GM19025 (cell line): ENCODE measurements around the gene MAD1L1.
"Not testable (repeated sequence)": the region's sequence is repeated elsewhere in the genome, so short reads cannot be mapped to it uniquely, and the experiment has no call there.

Experiments
- ATAC-seq: cut with Tn5 transposase; IDR thresholded peaks from one replicate; pipeline ENCODE4 v1.9.1; 2021; ENCODE audit warnings: mild to moderate bottlenecking, low read depth, moderate library complexity; ENCODE audit not compliant: unreplicated experiment

MAD1L1 gene

DNA sequence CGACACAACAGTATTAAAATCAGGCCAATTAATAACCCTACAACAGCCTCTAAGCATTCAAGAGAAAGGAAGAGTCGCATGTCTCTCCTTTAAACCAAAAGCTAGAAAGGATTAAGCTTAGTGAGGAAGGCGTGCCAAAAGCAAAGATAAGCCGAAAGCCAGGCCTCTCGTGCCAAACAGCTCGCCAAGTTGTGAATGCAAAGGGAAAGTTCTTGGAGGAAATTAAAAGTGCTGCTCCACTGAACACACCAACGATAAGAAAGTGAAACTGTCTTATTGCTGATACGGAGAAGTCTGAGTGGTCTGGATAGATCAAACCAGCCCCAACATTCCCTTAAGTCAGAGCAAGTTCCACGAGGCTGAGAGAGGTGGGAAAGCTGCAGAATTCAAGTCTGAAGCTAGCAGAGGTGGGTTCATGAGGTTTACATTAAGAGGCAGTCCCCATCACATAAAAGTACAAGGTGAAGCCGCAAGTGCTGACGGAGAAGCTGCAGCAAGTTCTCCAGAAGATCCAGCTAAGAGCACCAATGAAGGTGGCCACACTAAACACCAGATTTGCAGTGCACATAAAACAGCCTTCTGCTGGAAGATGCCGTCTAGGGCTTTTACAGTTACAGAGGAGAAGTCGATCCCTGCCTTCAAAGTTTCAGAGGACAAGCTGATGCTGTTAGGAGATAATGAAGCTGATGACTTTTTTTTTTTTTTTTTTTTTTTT is 194.8 kb downstream of the MAD1L1 start:
- ATAC-seq = no peak

DNA sequence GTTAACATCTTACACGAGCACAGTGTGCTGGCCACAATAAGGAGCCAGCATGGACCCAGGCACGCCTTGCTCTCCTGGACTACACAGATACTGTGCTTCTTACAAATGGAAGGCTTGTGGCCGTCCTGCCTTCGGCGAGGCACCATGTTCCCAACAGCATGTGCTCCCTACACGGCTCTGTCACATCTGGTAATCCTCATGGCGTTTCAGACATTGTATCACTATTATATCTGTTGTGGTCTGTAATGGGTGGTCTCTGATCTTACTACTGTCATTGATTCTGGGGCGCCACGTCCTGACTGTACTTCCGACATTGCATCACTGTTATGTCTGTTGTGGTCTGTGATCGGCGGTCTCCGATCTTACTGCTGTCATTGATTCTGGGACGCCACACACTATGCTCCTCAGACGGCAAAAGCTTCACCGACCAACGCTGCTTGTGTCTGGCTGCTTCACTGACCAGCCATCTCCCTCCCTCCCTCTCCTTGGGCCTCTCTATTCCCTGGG is 195.4 kb downstream of the MAD1L1 start:
- no peak for ATAC-seq

- ATAC-seq = no peak
These were observed 196.0 kb downstream of the MAD1L1 start for GRCh38 chr7:2036786-2037185.

- not testable (repeated sequence) for ATAC-seq
These were observed 196.5 kb downstream of the MAD1L1 start for GRCh38 chr7:2036201-2036600.

GRCh38 chr7:2034291-2035201 is 198.2 kb downstream of the MAD1L1 start:
- no peak for ATAC-seq

- no peak for ATAC-seq
These were observed 199.1 kb downstream of the MAD1L1 start for GRCh38 chr7:2033586-2034135.

DNA sequence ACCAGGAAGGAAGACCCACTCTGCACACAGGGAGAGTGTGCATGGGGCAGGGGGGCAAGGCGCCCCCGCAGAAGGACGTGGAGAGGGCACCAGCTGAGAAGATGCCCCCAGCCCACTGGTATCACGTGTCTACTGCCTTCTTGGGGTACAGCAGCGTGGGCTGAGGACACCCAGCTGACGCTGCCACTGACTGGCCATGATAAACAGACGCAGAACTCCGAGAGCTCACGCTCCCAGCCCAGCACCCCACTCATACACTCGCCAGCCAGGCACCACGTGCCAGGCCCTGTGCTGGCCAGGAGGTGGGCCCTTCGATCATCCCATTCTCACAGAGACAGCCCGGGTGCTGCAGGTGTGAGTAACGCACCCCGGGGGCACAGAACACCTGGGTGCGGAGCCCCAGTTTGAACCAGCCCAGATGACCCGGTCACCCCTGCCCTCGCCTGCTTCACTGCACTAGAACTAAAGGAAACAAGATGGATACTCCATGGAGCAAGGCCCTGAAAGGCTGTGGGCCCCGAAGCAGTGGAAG is 199.8 kb downstream of the MAD1L1 start:
- no peak for ATAC-seq

DNA sequence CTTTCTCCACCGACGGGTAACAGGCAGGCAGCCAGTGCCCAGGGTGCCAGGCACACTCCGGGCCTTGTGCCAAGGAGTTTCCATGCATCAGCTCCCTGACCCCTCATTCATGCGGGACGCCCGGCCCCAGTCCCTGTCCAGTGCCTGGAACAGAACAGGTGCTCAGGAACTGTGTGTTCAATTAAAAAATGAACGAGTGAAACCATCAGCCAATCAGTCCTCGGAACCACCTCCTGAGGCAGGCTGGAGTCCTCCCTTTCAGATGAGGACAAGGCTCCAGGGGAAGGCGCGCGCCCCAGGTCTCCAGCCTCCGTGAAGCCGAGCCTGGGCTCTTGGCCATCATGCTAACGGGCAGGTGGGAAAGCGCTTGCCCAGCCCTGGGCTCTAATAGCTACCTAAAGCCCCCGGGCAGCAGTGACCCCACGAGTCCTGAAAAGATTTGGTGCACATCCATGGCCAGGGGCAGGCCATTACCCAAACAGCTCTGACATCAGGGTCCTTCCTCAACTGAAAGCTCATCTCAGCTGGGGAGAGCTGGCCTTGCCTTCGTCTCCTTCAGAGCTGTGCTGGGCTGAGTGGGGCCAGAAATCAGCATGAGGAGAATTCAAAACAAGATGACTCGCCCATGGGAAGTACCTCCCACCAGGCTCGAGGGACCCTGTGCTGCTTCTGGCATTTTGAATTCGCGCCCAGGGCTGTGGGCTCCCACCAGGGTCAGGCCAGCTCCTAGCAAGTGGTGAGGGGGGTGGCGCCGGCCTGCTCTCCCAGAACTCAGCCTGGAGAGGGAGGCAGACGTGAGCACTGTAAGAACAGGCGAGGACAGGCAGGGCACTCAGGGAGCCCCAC is 200.5 kb downstream of the MAD1L1 start:
- ATAC-seq = no peak

DNA sequence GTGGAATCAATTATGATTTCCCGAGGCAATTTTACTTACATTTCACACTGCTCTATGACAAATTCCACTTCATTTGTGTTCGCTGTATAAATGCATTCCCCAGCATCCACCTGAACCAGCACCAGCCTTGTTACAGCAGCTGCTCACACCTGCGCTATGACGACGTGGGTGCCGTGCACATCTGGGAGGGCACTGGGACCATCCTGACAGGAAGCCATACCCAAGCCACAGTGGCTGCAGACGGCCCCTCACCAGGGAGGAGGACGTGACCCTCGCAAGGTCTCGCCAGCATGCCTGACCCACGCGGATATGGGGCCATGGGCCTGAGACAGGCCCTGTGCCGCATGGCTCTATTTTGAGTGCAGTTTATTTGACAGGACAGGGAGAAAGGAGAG is 201.3 kb downstream of the MAD1L1 start:
- no peak for ATAC-seq

- no peak for ATAC-seq
These were observed 202.0 kb downstream of the MAD1L1 start for GRCh38 chr7:2030475-2031450.

DNA sequence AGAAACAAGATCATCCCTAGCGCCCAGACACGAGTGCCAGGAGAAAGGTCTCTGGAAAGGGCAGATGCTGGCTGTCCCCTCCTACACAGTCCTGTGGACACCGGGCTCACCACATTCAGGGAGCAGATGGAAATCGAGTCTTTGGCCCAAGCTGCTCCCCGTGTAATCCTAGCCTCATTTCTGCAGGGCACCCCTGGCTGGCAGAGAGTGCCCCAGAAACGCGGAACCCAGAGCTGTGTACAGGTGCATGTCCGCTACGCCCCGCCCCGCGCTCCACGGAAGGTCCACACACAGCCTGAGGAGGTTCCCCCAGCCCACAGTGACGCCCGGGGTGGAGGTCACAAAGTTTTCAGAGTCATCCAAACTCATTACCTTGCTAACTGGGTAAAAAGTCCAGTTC is 202.8 kb downstream of the MAD1L1 start:
- ATAC-seq = no peak

GRCh38 chr7:2029211-2029905 is 203.4 kb downstream of the MAD1L1 start:
- ATAC-seq = no peak

- no peak for ATAC-seq
These were observed 204.0 kb downstream of the MAD1L1 start for GRCh38 chr7:2028733-2029132.

GRCh38 chr7:2025188-2025587 is 207.6 kb downstream of the MAD1L1 start:
- no peak for ATAC-seq

GRCh38 chr7:2024567-2024918 is 208.2 kb downstream of the MAD1L1 start:
- no peak for ATAC-seq

DNA sequence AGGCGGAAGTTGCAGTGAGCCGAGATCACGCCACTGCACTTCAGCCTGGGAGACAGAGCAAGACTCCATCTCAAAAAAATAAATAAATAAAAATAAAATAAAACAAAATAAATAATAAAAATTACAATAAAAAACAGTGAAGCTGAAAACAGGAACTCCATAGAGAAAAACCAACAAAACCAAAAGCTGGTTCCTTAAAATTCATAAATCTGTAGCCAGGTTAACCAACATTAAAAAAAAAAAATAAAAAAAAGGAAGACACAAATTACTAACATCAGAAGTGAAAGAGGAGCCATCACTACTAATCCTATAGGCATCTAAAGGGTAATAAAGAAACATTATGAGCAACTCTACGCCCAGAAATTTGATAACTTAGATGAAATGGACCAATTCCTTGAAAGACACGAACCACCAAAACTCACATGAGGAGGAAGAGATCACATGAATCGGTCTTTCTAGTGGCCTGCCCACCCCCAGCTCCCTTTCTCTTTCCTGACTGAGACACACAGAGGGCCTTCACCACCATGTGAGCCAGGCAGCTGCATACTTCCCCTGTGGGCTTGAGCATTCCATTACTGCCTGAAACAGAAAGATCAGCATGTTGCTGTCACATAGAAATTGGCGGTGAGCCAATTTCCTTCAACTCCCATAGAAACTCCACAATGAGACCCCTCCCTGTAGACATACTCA is 208.7 kb downstream of the MAD1L1 start:
- ATAC-seq = no peak

DNA sequence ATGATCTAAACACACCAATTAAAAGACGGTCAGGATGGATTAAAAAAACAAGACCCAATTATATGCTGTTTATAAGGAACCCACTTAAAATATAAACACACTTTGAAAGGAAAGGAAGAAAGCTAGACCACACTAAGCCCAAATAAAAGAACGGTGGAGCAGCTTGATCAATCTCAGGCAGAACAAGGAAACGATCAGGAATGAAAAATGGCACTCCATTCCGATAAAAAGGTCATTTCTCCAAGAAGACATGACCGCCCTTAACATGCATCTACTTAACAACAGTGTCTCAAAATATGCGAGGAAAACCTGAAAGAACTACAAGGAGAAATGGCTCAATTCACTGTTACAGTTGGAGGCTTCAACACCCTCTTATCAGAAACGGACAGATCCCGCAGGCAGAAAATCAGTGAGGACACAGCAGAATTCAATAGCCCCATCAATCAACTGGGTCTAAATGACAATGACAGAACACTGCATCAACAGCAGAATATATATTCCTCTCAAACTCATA is 210.0 kb downstream of the MAD1L1 start:
- ATAC-seq = no peak

DNA sequence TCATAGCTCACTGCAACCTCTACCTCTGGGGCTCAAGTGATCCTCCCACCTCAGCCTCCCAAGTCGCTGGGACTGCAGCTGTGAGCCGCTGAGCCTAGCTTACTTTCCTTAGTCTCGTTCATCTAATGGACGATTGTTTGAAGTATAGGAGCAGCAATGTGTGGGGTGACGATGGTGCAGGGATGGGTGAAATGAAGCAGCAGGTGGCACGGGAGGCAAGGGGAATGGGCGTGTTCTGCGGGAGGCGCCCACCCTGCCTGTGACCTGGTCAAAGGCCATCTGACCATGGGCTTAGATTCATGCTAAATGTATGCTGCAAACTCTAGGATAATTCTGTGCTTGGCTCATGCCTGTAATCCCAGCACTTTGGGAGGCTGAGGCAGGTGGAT is 210.7 kb downstream of the MAD1L1 start:
- ATAC-seq = no peak
